CD14-positive monocyte (primary cell): ENCODE data around the gene RLN3. TPM values are rescaled to one million over a fixed set of nuclear protein-coding genes. Genes with fewer than 3 reads are reported as not detected.

Experiments used
- DNase-seq, 3 donors: peaks; one replicate each; pipeline ENCODE4 v3.0.0-alpha.2; 2011 to 2022
- H2AFZ ChIP-seq: 2 replicates; pipeline ENCODE4 v1.6.0; 2012; ENCODE audit warnings: mild to moderate bottlenecking, low read depth, low read length, inconsistent platforms; ENCODE audit not compliant: insufficient read depth, poor library complexity, severe bottlenecking
- H3K27ac ChIP-seq, 2 donors: 1 replicate in 1 of 2; 2 replicates in 1 of 2; pipeline ENCODE4 v1.5.1; 2012 to 2013; ENCODE audit warnings: low read length in 2 of 2, control low read depth in 1 of 2, inconsistent platforms in 1 of 2, low read depth in 1 of 2, mild to moderate bottlenecking in 1 of 2
- H3K27me3 ChIP-seq, 2 donors: one replicate each; pipeline versions ENCODE4 v1.6.0 to v1.6.1; 2011 to 2013; ENCODE audit warnings: low read length in 2 of 2; ENCODE audit not compliant: control insufficient read depth in 2 of 2, insufficient read depth in 2 of 2
- H3K36me3 ChIP-seq, 2 donors: replicated peaks in 1 of 2; 1 replicate in 1 of 2; 2 replicates in 1 of 2; pipeline versions ENCODE4 v1.5.1 to v1.6.1; 2012 to 2013; ENCODE audit warnings: low read length in 2 of 2, control low read depth in 1 of 2, inconsistent platforms in 1 of 2, mild to moderate bottlenecking in 1 of 2; ENCODE audit not compliant: insufficient read depth in 2 of 2, control insufficient read depth in 1 of 2
- H3K4me1 ChIP-seq, 2 donors: 1 replicate in 1 of 2; 2 replicates in 1 of 2; pipeline versions ENCODE4 v1.5.1 to v1.6.1; 2012 to 2013; ENCODE audit warnings: low read length in 2 of 2, control low read depth in 1 of 2, inconsistent platforms in 1 of 2, mild to moderate bottlenecking in 1 of 2, moderate library complexity in 1 of 2; ENCODE audit not compliant: insufficient read depth in 2 of 2, control insufficient read depth in 1 of 2
- H3K4me2 ChIP-seq: replicated peaks from 2 replicates; pipeline ENCODE3; 2012; ENCODE audit warnings: low read length, moderate library complexity, mild to moderate bottlenecking; ENCODE audit not compliant: poor library complexity, severe bottlenecking; ENCODE audit errors: extremely low read depth
- H3K4me3 ChIP-seq, 3 experiments: fragments of 200-600 bp in 1 of 3; sonication (generic) in 1 of 3; replicated peaks in 1 of 3; 1 replicate in 2 of 3; 2 replicates in 1 of 3; pipeline ENCODE4 v1.5.1; 2011 to 2013; ENCODE audit warnings: low read length in 3 of 3, mild to moderate bottlenecking in 3 of 3, control low read depth in 2 of 3, low read depth in 2 of 3, inconsistent platforms in 1 of 3, moderate library complexity in 1 of 3
- H3K79me2 ChIP-seq: 2 replicates; pipeline ENCODE4 v1.6.0; 2012; ENCODE audit warnings: mild to moderate bottlenecking, control low read depth, inconsistent platforms, low read length, moderate library complexity; ENCODE audit not compliant: insufficient read depth
- H3K9ac ChIP-seq: 2 replicates; pipeline ENCODE4 v1.6.0; 2017; ENCODE audit warnings: low read length, mild to moderate bottlenecking; ENCODE audit not compliant: insufficient read depth, poor library complexity, severe bottlenecking
- H3K9me3 ChIP-seq, 2 donors: replicated peaks in 1 of 2; 1 replicate in 1 of 2; 2 replicates in 1 of 2; pipeline versions ENCODE4 v1.5.1 to v1.6.1; 2012 to 2013; ENCODE audit warnings: low read length in 2 of 2, control low read depth in 1 of 2; ENCODE audit not compliant: control insufficient read depth in 1 of 2, insufficient read depth in 1 of 2
- H4K20me1 ChIP-seq: 2 replicates; pipeline ENCODE4 v1.6.0; 2012; ENCODE audit warnings: mild to moderate bottlenecking, low read length, control low read depth, moderate library complexity; ENCODE audit not compliant: insufficient read depth
- H3K27ac Mint-ChIP-seq, 7 donors: one replicate each; pipeline ENCODE4 v1.8.0; 2020; ENCODE audit warnings: mild to moderate bottlenecking in 7 of 7, mixed read lengths in 7 of 7, moderate library complexity in 6 of 7, inconsistent platforms in 2 of 7
- H3K27me3 Mint-ChIP-seq, 3 donors: one replicate each; pipeline ENCODE4 v1.8.0; 2021 to 2022; ENCODE audit warnings: low read depth in 3 of 3, mild to moderate bottlenecking in 3 of 3, mixed read lengths in 3 of 3, moderate library complexity in 3 of 3, inconsistent platforms in 1 of 3
- H3K36me3 Mint-ChIP-seq, 2 donors: one replicate each; pipeline ENCODE4 v1.8.0; 2020; ENCODE audit warnings: mixed read lengths in 2 of 2, inconsistent platforms in 1 of 2, mild to moderate bottlenecking in 1 of 2
- H3K4me1 Mint-ChIP-seq: one replicate; pipeline ENCODE4 v1.8.0; 2020; ENCODE audit warnings: mild to moderate bottlenecking, mixed read lengths
- H3K4me3 Mint-ChIP-seq, 2 donors: one replicate each; pipeline ENCODE4 v1.8.0; 2020; ENCODE audit warnings: mild to moderate bottlenecking in 2 of 2, mixed read lengths in 2 of 2, moderate library complexity in 1 of 2
- H3K9me3 Mint-ChIP-seq, 7 donors: one replicate each; pipeline ENCODE4 v1.8.0; 2020 to 2022; ENCODE audit warnings: mixed read lengths in 7 of 7, mild to moderate bottlenecking in 6 of 7, moderate library complexity in 6 of 7, inconsistent platforms in 2 of 7
- CTCF ChIP-seq: fragments of 200-600 bp; IDR thresholded peaks from one replicate; pipeline ENCODE4 v1.8.0; 2022; ENCODE audit warnings: antibody characterized with exemption, mild to moderate bottlenecking
- WGBS: methylation state at CpG from one replicate; pipeline ENCODE4 v1.1.5; 2013; ENCODE audit warnings: missing lambda C conversion rate; ENCODE audit not compliant: insufficient coverage; 5-methylcytosine and 5-hydroxymethylcytosine counted together
- intact Hi-C, 2 donors: fragments of 100-400 bp; cut with micrococcal nuclease; formaldehyde crosslinking; loops; one replicate each; pipeline versions ENCODE4 v1.15.0 to v1.15.1; 2023
- polyA plus RNA-seq, 3 donors: library from polyadenylated mRNA; depleted of rRNA in 1 of 3; unstranded in 2 of 3; stranded (reverse) in 1 of 3; fragments of 300-500 nt in 2 of 3; fragments of >200 nt in 1 of 3; fragmentation: Illumina TruSeq in 2 of 3; gene quantifications; 1 replicate in 2 of 3; 2 replicates in 1 of 3; pipeline ENCODE4 v1.2.3, GENCODE V29; 2012 to 2021

The RLN3 gene
- polyA plus RNA-seq, 3 donors: not detected

DNA sequence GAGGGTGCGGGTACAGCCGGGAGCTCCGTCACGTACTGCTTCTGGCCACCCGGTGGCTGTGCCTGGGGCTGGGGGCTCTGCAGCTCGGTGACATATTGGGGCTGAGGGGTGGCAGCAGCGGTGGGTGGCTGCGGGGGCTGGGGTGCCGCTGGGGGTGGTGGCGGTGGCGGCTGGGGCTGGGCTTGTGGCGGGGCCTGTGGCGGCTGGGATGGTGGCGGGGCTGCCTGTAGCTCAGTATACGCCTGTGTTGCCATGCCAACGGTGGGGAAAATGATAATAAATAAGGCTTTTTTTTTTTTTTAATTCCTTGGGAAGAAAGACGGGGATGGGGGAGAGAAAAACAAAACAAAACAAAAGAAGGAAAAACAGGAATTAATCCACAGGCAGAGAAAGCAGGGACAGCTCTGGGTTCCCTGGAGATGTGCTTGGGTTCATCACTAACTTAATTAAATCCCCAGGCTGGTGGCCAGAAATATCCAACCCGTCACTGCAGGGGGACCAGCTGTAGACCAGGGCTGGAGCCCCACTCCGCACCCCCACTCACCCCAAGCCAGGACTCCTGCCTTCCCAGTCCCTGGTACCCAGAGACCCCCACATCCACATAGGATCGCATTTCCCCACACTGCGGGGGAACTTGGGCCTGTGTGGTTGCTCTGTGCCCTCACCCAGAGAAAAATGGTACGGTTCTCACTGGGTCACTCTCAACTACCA is 34.2 kb upstream of the RLN3 start:
- Histone ChIP-seq H3K79me2 (peaks cover 52% of the 10 kb centered on the region), H3K4me1 (peaks cover 0 to 3% of the 10 kb centered on the region in 2 donors), H2AFZ (no peak overlapping the region), H3K9ac (no peak overlapping the region), H3K27me3 (no peaks in the 10 kb centered on the region), H3K4me3 (no peak overlapping the region), H3K36me3 (peaks cover 40 to 75% of the 10 kb centered on the region in 2 donors), H3K9me3 (no peaks in the 10 kb centered on the region), H4K20me1 (peaks cover 7% of the 10 kb centered on the region), H3K4me2 (no peak overlapping the region), H3K27ac (peak overlapping the region in 1 of 2 donors; percentile 31)
- no peak for TF ChIP-seq CTCF
- Mint-ChIP-seq H3K4me1 (peaks cover 11% of the 10 kb centered on the region), H3K9me3 (peaks cover 0 to under 1% (median 0%) of the 10 kb centered on the region in 7 donors), H3K27ac (peak overlapping the region in 3 of 7 donors; percentile 13 to 68 (median 20)), H3K27me3 (peaks cover 0 to 6% (median 0%) of the 10 kb centered on the region in 3 donors), H3K36me3 (peaks cover 56 to 77% of the 10 kb centered on the region in 2 donors), H3K4me3 (no peak overlapping the region)
- 95% methylated on average over 17 of the region's 22 CpGs for WGBS
- intact Hi-C loops: no loop called here
- DNase-seq: no peak

- Mint-ChIP-seq H3K27me3 (no peaks in the 10 kb centered on the region), H3K27ac (no peak overlapping the region), H3K9me3 (peaks cover 0 to 9% (median 4%) of the 10 kb centered on the region in 7 donors), H3K4me1 (no peaks in the 10 kb centered on the region), H3K36me3 (peaks cover 49 to 73% of the 10 kb centered on the region in 2 donors), H3K4me3 (no peak overlapping the region)
- DNase-seq: no peak
- Histone ChIP-seq H3K9ac (no peak overlapping the region), H2AFZ (no peak overlapping the region), H3K9me3 (peaks cover 4 to 7% of the 10 kb centered on the region in 2 donors), H3K4me2 (no peak overlapping the region), H3K36me3 (peaks cover 40 to 84% of the 10 kb centered on the region in 2 donors), H3K79me2 (peaks cover 66% of the 10 kb centered on the region), H4K20me1 (peaks cover 7% of the 10 kb centered on the region), H3K4me3 (no peak overlapping the region), H3K27ac (no peak overlapping the region), H3K4me1 (no peaks in the 10 kb centered on the region), H3K27me3 (no peaks in the 10 kb centered on the region)
- intact Hi-C loops: loop anchor here in 1 of 2 donors (5.0 kb wide), 1 partner anchor 37 kb away; the partner anchor contains the start of gene IL27RA
- TF ChIP-seq CTCF: no peak
- 92% methylated on average over 10 of the region's 13 CpGs for WGBS
Observed at GRCh38 chr19:13995017-13995728, 32.8 kb upstream of the RLN3 start.
